HT-29 (cell line): ENCODE data around the gene CREB3L2. TPM values are rescaled to one million over a fixed set of nuclear protein-coding genes. Genes with fewer than 3 reads are reported as not detected.
"Not testable (repeated sequence)": the region's sequence is repeated elsewhere in the genome, so short reads cannot be mapped to it uniquely, and the experiment has no call there.

Experiments
- DNase-seq: peaks from one replicate; pipeline ENCODE4 v3.0.0-alpha.2; 2015; ENCODE audit warnings: low spot score
- total RNA-seq: library from RNA; depleted of rRNA; stranded (reverse); fragments of >200 nt; shearing (Covaris generic); gene quantifications from 2 replicates; pipeline ENCODE4 v1.2.3, GENCODE V29; 2014

Gene CREB3L2
- total RNA-seq, 1 experiment from 2014 or later = 3.2 TPM

- no peak for DNase-seq
These were observed 12.8 kb downstream of the CREB3L2 start for GRCh38 chr7:137989094-137989493.

- DNase-seq = no peak
These were observed 13.9 kb downstream of the CREB3L2 start for GRCh38 chr7:137987968-137988367.

- no peak for DNase-seq
These were observed 14.3 kb downstream of the CREB3L2 start for GRCh38 chr7:137987563-137987962.

GRCh38 chr7:137987018-137987349 is 14.9 kb downstream of the CREB3L2 start:
- no peak for DNase-seq

GRCh38 chr7:137986252-137987017 is 15.5 kb downstream of the CREB3L2 start:
- no peak for DNase-seq

GRCh38 chr7:137985897-137986251 is 16.0 kb downstream of the CREB3L2 start:
- no peak for DNase-seq

GRCh38 chr7:137985253-137985896 is 16.5 kb downstream of the CREB3L2 start:
- DNase-seq = no peak

GRCh38 chr7:137984181-137985041 is 17.5 kb downstream of the CREB3L2 start:
- DNase-seq = no peak

GRCh38 chr7:137983323-137984008 is 18.4 kb downstream of the CREB3L2 start:
- DNase-seq = no peak

- not testable (repeated sequence) for DNase-seq
These were observed 19.5 kb downstream of the CREB3L2 start for GRCh38 chr7:137982394-137982793.

GRCh38 chr7:137981668-137982067 is 20.2 kb downstream of the CREB3L2 start:
- DNase-seq = no peak

GRCh38 chr7:137981175-137981574 is 20.7 kb downstream of the CREB3L2 start:
- DNase-seq = no peak

- no peak for DNase-seq
These were observed 21.6 kb downstream of the CREB3L2 start for GRCh38 chr7:137980308-137980707.

GRCh38 chr7:137978464-137979237 is 23.2 kb downstream of the CREB3L2 start:
- peak; percentile 12 for DNase-seq

GRCh38 chr7:137977173-137977572 is 24.7 kb downstream of the CREB3L2 start:
- no peak for DNase-seq

GRCh38 chr7:137976696-137977095 is 25.2 kb downstream of the CREB3L2 start:
- no peak for DNase-seq

- DNase-seq = no peak
These were observed 25.7 kb downstream of the CREB3L2 start for GRCh38 chr7:137976232-137976631.

- no peak for DNase-seq
These were observed 26.1 kb downstream of the CREB3L2 start for GRCh38 chr7:137975768-137976167.

- DNase-seq = no peak
These were observed 26.7 kb downstream of the CREB3L2 start for GRCh38 chr7:137975221-137975620.

- DNase-seq = no peak
These were observed 27.1 kb downstream of the CREB3L2 start for GRCh38 chr7:137974766-137975165.
